ENCODE data around the gene TPI1. TPM values are rescaled to one million over a fixed set of nuclear protein-coding genes. Genes with fewer than 3 reads are reported as not detected.
"Not testable (repeated sequence)": the region's sequence is repeated elsewhere in the genome, so short reads cannot be mapped to it uniquely, and the experiment has no call there.

The TPI1 gene
- total RNA-seq, 2 donors from 2014 or later: 287 to 322 TPM

GRCh38 chr12:6860116-6860515 is 7.2 kb upstream of the TPI1 start:
- peaks cover 90% of the 10 kb centered on the region for H3K36me3 ChIP-seq
- DNase-seq (ENCODE audit: low spot score) (no peak), ATAC-seq (ENCODE audit: insufficient number of reproducible peaks, low FRiP score, low read depth) (no peak)
- H3K27ac ChIP-seq: no peak overlapping the region
- TF ChIP-seq CTCF (IDR thresholded peaks at IDR 0.05): no peak
- no peaks in the 10 kb centered on the region for H3K4me1 ChIP-seq (ENCODE audit: control insufficient read depth in 1 of 2, low read depth in 2 of 2)
- H3K9me3 ChIP-seq: no peaks in the 10 kb centered on the region
- H3K4me3 ChIP-seq: no peak overlapping the region
- H3K27me3 ChIP-seq (replicated peaks; ENCODE audit: insufficient read depth): no peaks in the 10 kb centered on the region

DNA sequence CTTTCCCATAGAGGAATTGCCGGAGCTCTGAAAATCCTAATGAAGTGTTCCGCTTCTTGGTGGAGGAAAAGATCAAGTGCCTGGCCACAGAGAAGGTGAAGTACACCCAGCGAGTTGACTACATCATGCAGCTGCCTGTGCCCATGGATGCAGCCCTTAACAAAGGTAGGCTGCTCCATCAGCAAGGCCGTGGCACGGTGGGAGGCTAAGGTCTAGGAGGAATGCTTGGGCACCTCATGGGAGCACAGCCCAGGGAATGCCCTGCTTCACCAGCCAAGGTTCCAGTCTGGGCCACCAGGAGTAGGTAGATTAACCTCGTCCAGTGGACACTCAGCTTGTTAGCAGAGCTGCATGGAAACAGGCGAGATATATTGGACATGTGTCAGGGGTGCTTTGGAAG is 6.4 kb upstream of the TPI1 start:
- no peak for ATAC-seq (ENCODE audit: insufficient number of reproducible peaks, low FRiP score, low read depth)
- Histone ChIP-seq H3K27me3 (replicated peaks; ENCODE audit: insufficient read depth) (no peaks in the 10 kb centered on the region), H3K4me1 (ENCODE audit: control insufficient read depth in 1 of 2, low read depth in 2 of 2) (no peaks in the 10 kb centered on the region), H3K36me3 (peaks cover 84% of the 10 kb centered on the region), H3K4me3 (no peak overlapping the region), H3K27ac (no peak overlapping the region), H3K9me3 (no peaks in the 10 kb centered on the region)
- DNase-seq (ENCODE audit: low spot score): no peak
- no peak for TF ChIP-seq CTCF (IDR thresholded peaks at IDR 0.05)

DNA sequence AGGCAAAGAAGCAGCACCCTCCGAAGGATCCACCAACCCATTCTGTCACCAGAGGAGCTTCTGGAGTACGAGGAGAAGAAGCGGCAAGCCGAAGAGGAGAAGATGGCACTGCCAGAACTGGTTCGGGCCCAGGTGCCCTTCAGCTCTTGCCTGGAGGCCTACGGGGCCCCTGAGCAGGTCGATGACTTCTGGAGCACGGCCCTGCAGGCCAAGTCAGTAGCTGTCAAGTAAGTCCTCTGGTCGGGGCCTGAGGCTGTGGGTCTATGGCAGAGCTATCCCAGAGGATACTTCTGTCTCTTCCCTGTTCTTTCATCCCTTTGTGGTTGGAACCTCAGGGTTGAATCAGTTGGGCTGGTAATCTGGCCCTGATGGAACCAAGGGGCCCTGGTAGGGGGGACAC is 5.9 kb upstream of the TPI1 start:
- DNase-seq (ENCODE audit: low spot score) (no peak), ATAC-seq (ENCODE audit: insufficient number of reproducible peaks, low FRiP score, low read depth) (no peak)
- no peak overlapping the region for H3K4me3 ChIP-seq
- peaks cover 0 to under 1% of the 10 kb centered on the region in 2 donors for H3K4me1 ChIP-seq (ENCODE audit: control insufficient read depth in 1 of 2, low read depth in 2 of 2)
- no peak for TF ChIP-seq CTCF (IDR thresholded peaks at IDR 0.05)
- H3K9me3 ChIP-seq: no peaks in the 10 kb centered on the region
- no peaks in the 10 kb centered on the region for H3K27me3 ChIP-seq (replicated peaks; ENCODE audit: insufficient read depth)
- H3K36me3 ChIP-seq: peaks cover 80% of the 10 kb centered on the region
- H3K27ac ChIP-seq: no peak overlapping the region

GRCh38 chr12:6863033-6863432 is 4.3 kb upstream of the TPI1 start:
- Histone ChIP-seq H3K27me3 (replicated peaks; ENCODE audit: insufficient read depth) (no peaks in the 10 kb centered on the region), H3K27ac (no peak overlapping the region), H3K36me3 (peaks cover 63% of the 10 kb centered on the region), H3K4me3 (no peak overlapping the region), H3K9me3 (no peaks in the 10 kb centered on the region), H3K4me1 (ENCODE audit: control insufficient read depth in 1 of 2, low read depth in 2 of 2) (peaks cover 0 to 6% of the 10 kb centered on the region in 2 donors)
- ATAC-seq (ENCODE audit: insufficient number of reproducible peaks, low FRiP score, low read depth) (no peak), DNase-seq (ENCODE audit: low spot score) (no peak)
- TF ChIP-seq CTCF (IDR thresholded peaks at IDR 0.05): no peak

DNA sequence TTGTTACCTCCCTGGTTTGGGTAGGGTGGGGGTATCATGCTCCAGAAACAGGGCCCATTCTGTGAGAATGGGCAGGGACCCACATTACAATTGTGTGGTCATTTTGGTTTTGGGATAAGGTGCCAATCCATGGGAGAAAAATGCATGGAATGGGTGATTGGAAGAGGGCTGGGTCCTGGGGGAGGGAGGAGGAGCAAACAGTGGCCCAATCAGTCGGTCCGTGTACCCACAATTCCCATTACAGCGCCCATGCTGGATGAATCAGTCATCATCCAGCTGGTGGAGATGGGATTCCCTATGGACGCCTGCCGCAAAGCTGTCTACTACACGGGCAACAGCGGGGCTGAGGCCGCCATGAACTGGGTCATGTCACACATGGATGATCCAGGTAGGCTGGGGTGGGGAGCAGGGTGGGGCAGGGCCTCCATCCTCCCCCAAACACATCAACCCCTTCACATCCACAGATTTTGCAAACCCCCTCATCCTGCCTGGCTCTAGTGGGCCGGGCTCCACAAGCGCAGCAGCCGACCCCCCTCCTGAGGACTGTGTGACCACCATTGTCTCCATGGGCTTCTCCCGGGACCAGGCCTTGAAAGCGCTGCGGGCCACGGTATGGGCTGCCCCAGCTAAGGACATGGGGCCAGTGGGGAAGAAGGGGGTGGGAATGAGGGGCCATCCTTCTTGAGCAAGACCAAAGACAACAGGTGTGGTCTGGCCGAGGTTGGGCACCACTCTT is 3.6 kb upstream of the TPI1 start:
- DNase-seq (ENCODE audit: low spot score) (no peak), ATAC-seq (ENCODE audit: insufficient number of reproducible peaks, low FRiP score, low read depth) (no peak)
- no peak for TF ChIP-seq CTCF (IDR thresholded peaks at IDR 0.05)
- no peaks in the 10 kb centered on the region for H3K27me3 ChIP-seq (replicated peaks; ENCODE audit: insufficient read depth)
- H3K4me3 ChIP-seq: no peak overlapping the region
- H3K27ac ChIP-seq: no peak overlapping the region
- no peaks in the 10 kb centered on the region for H3K9me3 ChIP-seq
- H3K36me3 ChIP-seq: peaks cover 56% of the 10 kb centered on the region
- peaks cover 6 to 12% of the 10 kb centered on the region in 2 donors for H3K4me1 ChIP-seq (ENCODE audit: control insufficient read depth in 1 of 2, low read depth in 2 of 2)

DNA sequence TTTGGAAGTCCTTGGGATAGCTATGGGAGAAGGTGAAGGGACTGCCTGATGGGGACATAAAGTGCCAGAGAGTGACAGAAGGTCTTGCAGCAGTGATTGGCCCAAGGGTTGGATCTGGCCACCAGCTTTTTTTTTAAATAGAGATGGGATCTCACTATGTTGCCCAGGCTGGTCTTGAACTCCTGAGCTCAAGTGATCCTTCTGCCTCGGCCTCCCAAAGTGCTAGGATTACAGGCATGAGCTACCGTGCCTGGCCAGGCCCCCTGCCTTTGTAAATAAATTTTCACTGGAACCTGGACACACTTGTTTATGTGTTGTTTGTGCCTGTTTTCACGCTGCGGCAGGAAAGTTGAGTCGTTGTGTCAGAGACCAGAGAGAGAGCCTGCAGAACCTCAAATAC is 2.0 kb upstream of the TPI1 start:
- H3K27me3 ChIP-seq (replicated peaks; ENCODE audit: insufficient read depth); H3K27ac ChIP-seq; H3K9me3 ChIP-seq; ATAC-seq (ENCODE audit: insufficient number of reproducible peaks, low FRiP score, low read depth); DNase-seq (ENCODE audit: low spot score); H3K4me3 ChIP-seq: not testable (repeated sequence)
- Histone ChIP-seq H3K36me3 (peaks cover 49% of the 10 kb centered on the region), H3K4me1 (ENCODE audit: control insufficient read depth in 1 of 2, low read depth in 2 of 2) (peaks cover 15 to 27% of the 10 kb centered on the region in 2 donors)
